HL-60 (cell line): ENCODE results near the gene BARHL1.

Source experiments
- DNase-seq, 2 experiments: peaks; one replicate each; pipeline ENCODE4 v3.0.0-alpha.2; 2010 to 2020; ENCODE audit warnings: low read depth in 1 of 2, low spot score in 1 of 2
- H3K27ac ChIP-seq: fragments of 250-450 bp; sonication (Bioruptor Pico); replicated peaks from 2 replicates; pipeline ENCODE4 v1.5.1; 2020; ENCODE audit warnings: mild to moderate bottlenecking, moderate library complexity
- H3K27me3 ChIP-seq: fragments of 250-450 bp; sonication (Bioruptor Pico); 2 replicates; pipeline ENCODE4 v1.5.1; 2021; ENCODE audit warnings: mild to moderate bottlenecking, moderate library complexity; ENCODE audit not compliant: insufficient read depth, poor library complexity, severe bottlenecking
- H3K4me3 ChIP-seq: replicated peaks from 2 replicates; pipeline ENCODE4 v1.5.1; 2011; ENCODE audit warnings: mild to moderate bottlenecking, control low read depth, low read length; ENCODE audit not compliant: insufficient read depth
- CTCF ChIP-seq: IDR thresholded peaks from one replicate; pipeline ENCODE4 v1.5.1; 2011; ENCODE audit warnings: low read length, control low read depth, inconsistent platforms; ENCODE audit not compliant: insufficient read depth
- GABPA ChIP-seq: IDR thresholded peaks from 2 replicates; pipeline ENCODE4 v1.6.1; 2012; ENCODE audit warnings: low read depth
- POLR2AphosphoS5 ChIP-seq: IDR thresholded peaks from 2 replicates; pipeline ENCODE4 v1.6.1; 2012; ENCODE audit warnings: low read depth
- REST ChIP-seq: IDR thresholded peaks from 2 replicates; pipeline ENCODE4 v1.6.1; 2012; ENCODE audit warnings: low read depth; ENCODE audit not compliant: insufficient replicate concordance
- SPI1 ChIP-seq: IDR thresholded peaks from 2 replicates; pipeline ENCODE4 v1.6.1; 2012; ENCODE audit warnings: low read depth, mild to moderate bottlenecking, borderline replicate concordance

Gene BARHL1

GRCh38 chr9:132634327-132634726, 51.9 kb downstream of the BARHL1 start:
- DNase-seq = no peak
- H3K27ac ChIP-seq = no peak overlapping the region
- TF ChIP-seq CTCF (no peak), SPI1 (no peak), POLR2AphosphoS5 (no peak), GABPA (no peak)
- H3K27me3 ChIP-seq = no peaks in the 10 kb centered on the region
- H3K4me3 ChIP-seq = no peak overlapping the region

- TF ChIP-seq CTCF (no peak), POLR2AphosphoS5 (no peak), SPI1 (no peak), REST (no peak), GABPA (no peak)
- H3K27me3 ChIP-seq = no peaks in the 10 kb centered on the region
- H3K27ac ChIP-seq = no peak overlapping the region
- H3K4me3 ChIP-seq = no peak overlapping the region
- no peak for DNase-seq
Observed at GRCh38 chr9:132637351-132637750, 54.9 kb downstream of the BARHL1 start.

- no peak overlapping the region for H3K27ac ChIP-seq
Observed at GRCh38 chr9:132637801-132638200, 55.4 kb downstream of the BARHL1 start.

More at GRCh38 chr9:132637801-132638200, 55.4 kb downstream of the BARHL1 start:
- H3K4me3 ChIP-seq = no peak overlapping the region
- no peaks in the 10 kb centered on the region for H3K27me3 ChIP-seq
- DNase-seq = no peak
- no peak for TF ChIP-seq SPI1
- no peak for TF ChIP-seq GABPA
- TF ChIP-seq REST = no peak
- TF ChIP-seq CTCF = no peak
- no peak for TF ChIP-seq POLR2AphosphoS5
